Retina (tissue), 1 donor: ENCODE data around the gene UBXN7.
"Not testable (repeated sequence)": the region's sequence is repeated elsewhere in the genome, so short reads cannot be mapped to it uniquely, and the experiment has no call there.

Experiments
- DNase-seq: peaks from one replicate; pipeline ENCODE4 v3.0.0-alpha.2; 2016

Gene UBXN7

DNA sequence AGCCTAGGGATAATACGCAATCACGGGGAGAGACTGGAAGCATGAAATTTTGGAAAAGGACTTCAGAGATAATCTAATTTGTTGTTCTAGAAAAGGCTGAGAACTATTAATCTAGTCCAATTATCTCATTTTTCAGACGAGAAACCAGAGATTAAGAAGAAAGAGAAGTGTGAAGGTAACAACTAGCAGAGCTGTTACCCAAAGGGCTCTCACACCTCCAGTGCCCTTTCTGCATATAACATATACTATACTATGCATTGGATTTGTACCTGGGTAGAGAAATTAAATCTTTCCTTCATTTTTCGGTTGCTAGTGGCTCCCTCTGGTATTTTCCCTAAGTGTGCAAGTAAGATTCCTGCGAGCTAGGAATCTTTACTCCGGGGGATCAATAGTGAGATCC is 80.7 kb downstream of the UBXN7 start:
- no peak for DNase-seq

DNA sequence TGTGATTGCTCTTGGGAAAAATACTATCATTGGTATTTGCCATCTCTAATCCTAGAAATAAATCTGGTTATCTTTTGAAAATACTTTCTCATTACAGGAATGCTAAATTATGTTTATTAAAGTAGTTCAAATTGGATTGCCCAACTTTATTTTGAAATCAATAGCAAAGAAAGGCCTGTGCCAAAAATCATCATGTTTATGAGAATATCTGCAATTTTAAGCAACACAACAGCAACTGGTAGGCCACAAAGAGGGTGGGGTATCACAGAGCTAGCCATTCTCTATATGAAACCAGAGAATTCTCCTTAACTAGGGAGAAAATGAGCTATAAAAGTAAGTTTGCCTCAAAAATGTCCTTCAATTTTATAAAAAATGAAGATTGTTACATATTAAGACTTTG is 82.2 kb downstream of the UBXN7 start:
- no peak for DNase-seq

DNA sequence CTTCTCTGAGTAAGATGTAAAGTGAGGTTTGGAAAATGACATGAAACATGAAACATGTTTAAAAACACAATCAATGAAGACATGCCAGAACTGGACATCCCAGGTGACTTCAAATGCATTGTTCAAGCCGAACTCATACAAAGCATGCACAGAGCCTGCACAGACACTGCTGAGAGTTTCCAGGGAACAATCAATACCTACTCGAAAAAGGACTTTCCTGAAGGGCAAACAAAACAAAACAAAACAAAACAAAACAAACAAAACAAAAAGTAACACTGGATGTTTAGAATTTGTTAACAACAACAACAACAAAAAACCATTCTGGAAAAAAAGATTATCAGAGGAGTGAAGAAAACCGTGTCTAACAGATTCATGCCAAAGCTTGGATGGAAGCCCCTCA is 83.5 kb downstream of the UBXN7 start:
- no peak for DNase-seq

DNA sequence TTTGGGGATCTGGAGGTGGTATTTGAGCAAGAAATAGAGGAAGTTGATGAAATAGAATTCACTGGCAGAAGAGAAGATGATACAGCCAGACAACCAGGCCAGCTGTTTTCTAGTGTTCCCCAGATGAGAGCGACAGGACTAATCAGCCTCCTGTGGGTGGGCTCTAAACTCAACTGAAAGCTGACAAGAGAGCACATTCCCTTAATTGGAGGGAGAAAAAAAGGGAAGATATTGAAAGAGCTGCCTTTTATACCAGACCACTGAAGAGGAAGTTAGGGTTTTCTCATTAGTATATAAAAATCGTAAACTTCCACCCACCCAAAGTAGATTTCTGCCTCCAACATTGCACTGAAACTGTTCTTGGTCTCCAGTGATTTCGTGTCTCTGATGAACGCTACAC is 87.6 kb downstream of the UBXN7 start:
- DNase-seq: peak; percentile 26

DNA sequence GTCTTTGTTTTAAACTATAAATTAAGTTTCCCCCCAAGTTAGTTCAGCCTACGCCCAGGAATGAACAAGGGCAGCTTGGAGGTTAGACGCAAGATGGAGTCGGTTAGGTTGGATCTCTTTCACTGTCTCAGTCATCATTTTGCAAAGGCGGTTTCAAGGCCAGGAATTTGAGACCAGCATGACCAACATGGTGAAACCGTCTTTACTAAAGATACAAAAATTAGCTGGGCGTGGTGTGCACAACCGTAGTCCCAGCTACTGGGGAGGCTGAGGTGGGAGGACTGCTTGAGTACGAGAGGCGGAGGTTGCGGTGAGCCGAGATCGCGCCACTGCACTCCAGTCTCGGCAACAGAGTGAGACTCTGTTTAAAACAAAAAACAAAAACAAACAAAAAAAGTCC is 88.3 kb downstream of the UBXN7 start:
- not testable (repeated sequence) for DNase-seq

DNA sequence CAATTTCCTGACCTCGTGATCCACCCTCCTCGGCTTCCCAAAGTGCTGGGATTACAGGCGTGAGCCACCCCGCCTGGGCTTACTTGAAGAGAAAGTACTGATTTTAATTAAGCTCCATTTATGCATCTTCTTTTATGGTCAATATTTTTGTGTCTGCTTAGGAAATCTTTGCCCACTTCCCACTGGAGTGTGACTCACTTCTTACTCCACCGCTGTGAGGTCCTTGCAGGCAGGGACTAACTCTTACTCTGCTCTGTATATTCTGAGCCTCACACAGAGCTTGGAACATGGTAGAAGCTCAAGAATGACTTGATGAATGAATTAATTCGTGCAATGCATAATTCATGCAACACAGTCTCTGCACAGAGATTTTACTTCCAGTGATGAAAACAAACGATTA is 91.1 kb downstream of the UBXN7 start:
- DNase-seq: no peak

DNA sequence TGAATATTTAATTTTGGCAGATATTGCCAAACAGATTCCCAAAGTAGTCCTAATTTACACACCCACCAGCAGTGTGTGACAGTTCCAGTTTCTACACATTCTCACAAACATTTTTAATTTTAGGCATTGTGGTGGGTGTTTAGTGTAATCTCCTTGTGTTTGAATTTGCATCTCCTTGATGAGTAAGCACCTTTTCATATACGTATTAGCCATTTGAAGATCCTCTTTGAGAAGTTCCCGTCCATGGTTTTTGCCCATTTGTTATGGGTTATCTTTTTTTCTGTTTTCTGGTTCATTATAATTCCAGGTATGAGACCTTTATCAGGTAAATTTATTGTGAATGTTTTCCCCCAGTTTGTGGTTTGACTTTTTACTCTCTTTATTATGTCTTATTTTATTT is 91.8 kb downstream of the UBXN7 start:
- DNase-seq: no peak

DNA sequence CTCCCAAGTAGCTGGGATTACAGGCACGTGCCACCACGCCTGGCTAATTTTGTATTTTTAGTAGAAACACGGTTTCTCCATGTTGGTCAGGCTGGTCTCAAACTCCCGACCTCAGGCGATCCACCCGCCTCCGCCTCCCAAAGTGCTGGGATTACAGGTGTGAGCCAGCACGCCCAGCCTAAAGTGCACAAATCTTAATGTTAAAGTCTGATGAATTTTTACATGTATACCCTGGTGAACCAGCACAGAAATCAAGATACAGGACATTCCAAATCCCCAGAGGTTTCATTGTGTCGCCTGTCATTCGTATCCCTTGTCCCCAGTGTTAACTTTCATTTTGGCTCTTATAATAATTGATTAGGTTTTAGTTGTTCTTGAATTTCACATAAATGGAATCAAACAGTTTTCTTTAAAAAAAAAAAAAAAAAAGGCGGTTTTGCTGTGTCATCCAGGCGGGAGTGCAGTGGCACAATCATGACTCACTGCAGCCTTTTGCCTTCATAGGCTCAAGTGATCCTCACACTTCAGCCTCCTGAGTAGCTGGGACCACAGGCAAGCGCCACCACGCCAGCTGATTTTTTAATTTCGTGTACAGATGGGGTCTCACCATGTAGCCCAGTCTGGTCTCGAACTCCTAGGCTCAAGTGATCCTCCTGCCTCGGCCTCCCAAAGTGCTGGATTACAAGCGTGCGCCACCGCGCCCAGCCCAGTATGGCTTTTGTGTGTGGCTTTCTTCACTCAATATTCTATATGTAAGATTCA is 92.6 kb downstream of the UBXN7 start:
- DNase-seq: no peak

DNA sequence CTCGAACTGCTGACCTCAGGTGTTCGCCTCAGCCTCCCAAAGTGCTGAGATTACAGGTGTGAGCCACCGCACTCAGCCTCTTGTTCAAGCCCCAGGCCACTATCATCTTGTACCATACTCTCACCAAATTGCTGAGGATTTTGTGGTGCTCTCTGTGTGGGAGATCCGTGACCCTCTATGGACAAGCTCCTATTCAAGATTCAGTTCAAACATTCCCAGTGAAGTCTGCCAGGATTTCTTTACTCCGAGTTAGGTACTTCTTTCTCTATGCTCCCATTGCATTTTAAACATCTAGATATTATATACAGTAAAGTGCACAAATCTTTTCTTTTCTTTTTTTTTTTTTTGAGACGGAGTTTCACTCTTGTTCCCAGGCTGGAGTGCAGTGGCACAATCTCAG is 93.2 kb downstream of the UBXN7 start:
- no peak for DNase-seq

DNA sequence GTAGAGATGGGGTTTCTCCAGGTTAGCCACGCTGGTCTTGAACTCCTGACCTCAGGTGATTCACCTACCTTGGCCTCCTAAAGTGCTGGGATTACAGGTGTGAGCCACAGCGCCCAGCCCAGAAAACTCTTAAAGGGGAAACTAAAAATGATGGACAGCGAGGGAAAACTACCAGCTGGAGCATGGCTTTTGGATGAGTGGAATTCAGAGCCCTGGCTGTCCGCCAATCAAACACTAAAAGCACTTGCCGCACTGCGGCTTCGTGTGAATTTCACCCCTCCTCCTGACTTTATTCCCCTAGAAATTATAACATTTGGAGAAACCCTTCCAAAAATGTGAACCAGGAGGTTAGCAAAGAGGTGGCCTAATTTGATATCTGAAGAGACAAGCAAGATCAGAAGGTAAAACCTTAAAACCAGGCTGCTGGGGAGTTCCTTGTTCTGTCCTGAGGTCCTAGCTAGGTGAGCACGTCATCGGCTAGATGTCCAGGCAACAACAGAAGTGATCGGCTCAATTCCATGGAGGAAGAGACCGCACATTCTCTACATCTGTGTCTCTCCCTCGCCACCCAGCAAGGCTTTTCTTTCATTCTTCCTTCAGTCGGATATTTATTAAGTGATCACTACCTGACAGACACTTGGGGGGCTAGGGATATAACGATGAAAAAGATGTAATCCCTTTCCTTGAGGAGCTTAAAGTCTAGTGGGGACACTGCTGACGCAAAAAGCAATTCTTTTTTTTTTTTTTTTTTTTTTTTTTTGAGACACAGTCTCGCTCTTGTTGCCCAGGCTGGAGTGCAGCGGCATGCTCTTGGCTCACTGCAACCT is 95.7 kb downstream of the UBXN7 start:
- DNase-seq: no peak

DNA sequence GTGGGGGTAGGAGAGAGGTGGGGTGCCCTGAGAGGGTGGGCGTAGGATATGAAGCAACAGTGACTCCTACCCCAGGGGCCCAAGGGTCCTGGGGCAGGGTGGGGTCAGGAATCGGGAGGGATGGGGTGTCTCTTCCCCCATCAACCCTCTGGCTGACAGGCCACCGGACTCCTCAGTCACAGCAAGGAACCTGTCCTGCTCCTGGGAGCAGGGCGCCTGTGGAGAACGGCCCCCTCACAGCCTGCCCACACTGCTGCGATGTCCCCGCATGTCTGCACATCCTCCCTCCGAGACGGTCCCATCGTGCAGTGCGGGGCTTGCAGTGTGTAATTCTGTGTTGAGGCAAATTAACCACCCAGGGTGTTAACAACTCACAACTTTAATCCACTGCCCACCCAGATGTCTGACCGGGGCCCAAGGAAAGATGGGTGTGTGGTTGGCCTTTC is 96.7 kb downstream of the UBXN7 start:
- no peak for DNase-seq

DNA sequence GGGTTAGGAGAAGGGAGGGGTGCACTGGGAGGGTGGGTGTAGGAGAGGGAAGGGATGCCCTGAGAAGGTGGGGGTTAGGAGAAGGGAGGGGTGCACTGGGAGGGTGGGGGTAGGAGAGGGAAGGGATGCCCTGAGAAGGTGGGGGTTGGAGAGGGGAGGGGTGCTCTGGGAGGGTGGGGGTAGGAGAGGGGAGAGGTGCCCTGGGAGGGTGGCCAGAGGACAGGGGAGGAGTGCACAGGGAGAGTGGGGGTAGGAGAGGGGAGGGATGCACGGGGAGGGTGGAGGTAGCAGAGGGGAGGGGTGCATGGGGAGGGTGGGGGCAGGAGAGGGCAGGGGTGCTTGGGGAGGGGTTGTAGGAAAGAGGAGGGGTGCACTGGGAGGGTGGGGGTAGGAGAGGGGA is 97.2 kb downstream of the UBXN7 start:
- DNase-seq: no peak

DNA sequence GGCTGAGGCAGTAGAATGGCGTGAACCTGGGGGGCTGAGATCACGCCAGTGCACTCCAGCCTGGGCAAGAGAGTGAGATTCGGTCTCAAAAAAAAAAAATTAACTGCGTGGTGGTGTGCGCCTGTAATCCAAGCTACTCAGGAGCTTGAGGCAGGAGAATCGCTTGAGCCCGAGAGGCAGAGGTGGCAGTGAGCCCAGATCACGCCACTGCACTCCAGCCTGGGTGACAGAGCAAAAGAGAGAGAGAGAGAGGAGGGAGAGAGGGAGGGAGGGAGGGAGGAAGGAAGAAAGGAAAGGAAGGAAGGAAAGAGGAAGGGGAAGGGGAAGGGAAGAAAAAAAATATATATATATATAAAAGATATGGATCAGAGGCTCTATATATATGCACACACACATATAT is 100.1 kb downstream of the UBXN7 start:
- no peak for DNase-seq

DNA sequence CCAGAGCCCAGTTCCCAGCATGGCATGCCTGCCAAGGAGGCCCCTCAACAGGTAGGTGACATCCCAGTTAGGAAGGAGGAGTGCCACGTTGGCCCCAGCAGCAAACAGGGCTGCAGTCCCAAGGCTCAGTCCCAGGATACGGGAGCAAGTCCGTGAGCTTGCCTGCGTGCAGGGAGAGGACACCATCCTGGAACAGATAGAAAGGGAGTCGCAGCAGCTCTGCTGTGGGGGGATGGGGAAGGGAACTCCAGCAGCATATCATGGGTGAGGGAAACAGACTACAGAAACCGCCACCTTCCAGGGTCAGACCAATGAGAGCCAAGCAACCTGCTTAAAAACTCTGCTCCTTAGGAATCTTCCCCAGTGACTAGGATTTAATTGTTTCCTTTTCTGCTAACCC is 104.8 kb downstream of the UBXN7 start:
- DNase-seq: no peak

DNA sequence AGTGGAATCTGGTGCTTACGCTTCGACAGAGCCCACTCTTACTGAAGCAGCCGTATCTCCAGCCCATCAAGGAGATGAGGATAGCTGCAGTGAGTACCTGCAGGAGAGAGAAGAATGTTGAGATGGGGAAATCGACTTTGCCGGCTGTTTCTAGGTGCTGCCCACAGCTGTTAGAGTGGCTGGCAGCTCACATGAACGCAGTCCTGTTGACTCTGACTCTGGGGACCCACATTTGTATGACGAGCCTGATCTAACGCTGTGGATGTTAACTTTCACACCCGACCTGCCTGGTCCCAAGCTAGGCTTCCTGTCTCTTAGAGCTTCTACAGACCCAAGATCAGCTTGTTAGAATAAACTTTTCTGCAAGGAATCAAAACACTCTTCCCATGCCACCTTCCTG is 105.3 kb downstream of the UBXN7 start:
- no peak for DNase-seq

DNA sequence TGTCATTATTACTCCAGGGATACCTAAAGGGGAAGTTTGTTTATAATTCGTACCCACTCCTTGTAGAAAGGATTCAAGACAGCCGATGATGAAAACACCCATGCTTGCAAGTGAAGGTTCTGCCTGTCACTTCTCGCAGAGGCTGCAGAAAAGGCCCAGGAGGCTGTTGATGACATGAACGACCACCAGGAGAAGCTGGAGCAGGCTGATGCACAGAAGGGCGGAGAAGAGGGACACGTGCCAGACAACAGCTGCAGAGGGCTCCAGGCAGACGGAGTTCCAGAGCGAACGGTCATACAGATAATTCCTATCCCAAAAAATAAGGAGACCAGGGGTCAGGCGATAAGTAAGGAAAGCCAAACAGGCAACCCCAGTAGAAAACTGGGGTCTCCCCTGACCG is 108.5 kb downstream of the UBXN7 start:
- DNase-seq: peak; percentile 53

DNA sequence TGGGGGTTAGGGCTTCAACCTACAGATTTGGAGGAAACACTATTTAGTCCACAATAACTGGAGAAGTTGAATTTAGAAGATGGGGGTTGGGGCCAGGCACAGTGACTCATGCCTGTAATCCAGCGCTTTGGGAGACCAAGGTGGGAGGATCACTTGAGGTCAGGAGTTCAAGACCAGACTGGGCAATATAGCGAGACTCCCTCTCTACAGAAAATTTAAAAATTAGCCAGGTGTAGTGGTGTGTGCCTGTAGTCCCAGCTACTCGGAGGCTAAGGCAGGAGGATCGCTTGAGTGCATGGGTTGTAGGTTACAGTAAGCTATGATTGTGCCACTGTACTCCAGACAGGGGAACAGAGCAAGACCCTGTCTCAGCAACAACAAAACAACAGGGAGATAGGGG is 109.2 kb downstream of the UBXN7 start:
- no peak for DNase-seq

DNA sequence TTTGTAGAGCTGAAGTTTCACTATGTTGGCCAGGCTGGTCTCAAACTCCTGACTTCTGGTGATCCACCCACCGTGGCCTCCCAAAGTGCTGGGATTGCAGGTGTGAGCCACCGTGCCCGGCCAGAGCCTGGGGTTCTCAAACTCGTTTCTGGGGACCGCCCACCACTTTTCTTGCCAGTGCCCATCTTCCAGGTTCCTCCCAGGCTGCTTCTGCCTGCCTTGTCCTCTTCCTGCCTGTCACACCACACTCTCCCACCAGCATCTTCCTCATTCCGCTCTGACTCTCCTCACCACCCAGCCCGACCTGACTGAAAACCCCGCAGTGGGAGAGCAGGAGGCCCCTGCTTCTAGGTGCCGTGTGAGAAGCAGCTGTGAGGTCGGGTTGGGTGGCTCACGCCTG is 111.1 kb downstream of the UBXN7 start:
- no peak for DNase-seq

DNA sequence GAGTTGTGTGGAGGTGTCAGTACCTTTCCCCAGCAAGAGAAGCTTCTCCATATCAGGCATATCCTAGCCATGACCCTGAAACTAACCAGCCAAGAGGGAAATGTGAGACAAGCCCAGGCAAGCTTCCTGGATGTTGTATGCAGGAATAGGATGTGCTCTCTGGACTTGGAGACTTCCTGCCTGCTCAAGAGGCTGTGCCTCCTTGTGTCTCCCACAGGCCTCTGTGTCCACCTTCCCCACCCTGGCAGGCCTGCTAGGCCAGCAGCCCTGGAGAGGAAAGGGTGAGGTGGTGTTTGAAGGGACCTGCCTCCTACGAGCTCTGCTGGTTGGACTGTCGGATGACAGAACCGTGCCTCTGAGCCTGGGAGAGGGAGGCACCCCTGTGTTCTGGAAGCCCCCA is 112.1 kb downstream of the UBXN7 start:
- DNase-seq: no peak

DNA sequence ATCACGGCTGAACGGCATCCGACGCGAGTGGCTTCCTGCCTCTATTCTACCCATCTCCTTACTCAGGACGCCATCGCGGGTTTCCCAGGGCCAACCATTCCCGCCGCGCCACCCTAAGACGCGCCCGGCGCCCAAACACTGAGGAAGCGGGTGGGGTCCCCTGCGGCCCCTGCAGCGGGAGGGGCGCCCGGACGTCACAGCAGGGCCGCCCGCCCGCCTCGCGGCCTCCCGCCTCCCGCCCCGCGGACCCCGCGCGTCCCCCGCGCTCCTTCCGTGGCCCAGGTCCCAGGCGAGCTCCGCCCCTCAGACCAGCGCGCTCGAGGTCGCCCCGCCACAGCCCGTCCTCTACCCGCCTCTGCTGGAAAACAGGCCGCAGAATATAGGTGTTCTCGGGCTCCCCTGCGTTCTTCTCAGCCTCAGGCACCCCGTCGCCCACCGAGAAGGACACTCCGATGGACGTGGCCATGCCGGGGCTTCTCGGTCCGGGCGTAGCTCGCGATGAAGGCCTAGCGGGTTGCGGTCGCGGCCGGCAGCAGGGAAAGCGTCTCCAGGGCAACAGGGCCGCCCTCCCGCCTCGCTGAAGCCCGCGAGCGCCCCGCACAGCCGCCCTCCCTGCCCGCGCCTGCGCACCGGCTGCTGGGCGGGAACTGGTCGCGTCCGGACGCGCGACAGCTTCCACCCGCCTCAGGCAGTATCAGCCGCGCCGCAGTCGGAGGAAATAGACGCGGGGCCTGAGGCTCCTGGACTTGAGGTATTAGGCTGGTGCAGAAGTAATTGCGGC is 114.3 kb downstream of the UBXN7 start, which contains the start of gene DYNLT2B:
TSS of gene DYNLT2B (minus strand) at position 554 of the 781 bp plus-strand sequence. CDS start at position 466, 88 bp downstream.
- peak; percentile 97 for DNase-seq

DNA sequence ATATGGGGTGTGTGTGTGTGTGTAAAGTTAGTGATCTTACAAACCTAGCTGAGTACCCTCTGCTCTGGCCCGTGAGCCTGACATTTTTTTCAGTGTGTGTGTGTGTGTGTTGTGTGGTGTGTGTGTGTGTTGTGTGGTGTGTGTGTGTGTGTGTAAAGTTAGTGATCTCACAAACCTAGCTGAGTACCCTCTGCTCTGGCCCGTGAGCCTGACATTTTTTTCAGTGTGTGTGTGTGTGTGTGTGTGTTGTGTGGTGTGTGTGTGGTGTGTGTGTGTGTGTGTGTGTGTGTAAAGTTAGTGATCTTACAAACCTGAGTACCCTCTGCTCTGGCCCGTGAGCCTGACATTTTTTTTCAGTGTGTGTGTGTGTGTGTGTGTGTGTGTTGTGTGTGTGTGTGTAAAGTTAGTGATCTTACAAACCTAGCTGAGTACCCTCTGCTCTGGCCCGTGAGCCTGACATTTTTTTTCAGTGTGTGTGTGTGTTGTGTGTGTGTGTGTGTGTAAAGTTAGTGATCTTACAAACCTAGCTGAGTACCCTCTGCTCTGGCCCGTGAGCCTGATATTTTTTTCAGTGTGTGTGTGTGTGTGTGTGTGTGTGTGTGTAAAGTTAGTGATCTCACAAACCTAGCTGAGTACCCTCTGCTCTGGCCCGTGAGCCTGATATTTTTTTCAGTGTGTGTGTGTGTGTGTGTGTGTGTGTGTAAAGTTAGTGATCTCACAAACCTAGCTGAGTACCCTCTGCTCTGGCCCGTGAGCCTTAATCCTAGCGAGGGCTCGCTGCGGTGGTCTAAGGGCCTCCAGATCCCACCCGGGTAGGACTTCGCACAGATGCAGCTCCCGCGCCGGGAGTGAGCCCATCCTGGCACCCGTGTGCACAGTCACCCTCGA is 115.2 kb downstream of the UBXN7 start:
- not testable (repeated sequence) for DNase-seq

DNA sequence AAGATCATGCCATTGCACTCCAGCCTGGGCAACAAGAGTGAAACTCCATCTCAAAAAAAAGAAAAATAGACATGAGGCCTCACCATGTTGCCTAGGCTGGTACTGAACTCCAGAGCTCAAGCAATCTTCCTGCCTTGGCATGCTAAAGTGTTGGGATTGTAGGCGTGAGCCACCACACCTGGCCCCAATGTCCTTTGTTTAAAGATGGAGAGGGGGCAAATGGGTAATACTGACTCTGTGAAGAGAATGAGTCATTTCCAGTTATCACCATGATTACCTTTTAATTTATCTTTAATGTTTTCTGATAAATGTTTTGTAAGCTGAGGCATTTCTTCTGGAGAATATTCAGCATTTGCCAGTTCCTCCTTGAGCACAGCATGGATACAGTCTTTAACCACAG is 116.4 kb downstream of the UBXN7 start:
- no peak for DNase-seq
